Body of pancreas (tissue), 4 donors: ENCODE data around the gene M1AP. TPM values are rescaled to one million over a fixed set of nuclear protein-coding genes. Genes with fewer than 3 reads are reported as not detected.
A peak's percentile ranks its signal among the peaks of the same experiment; 100 is the strongest.

Source experiments
- ATAC-seq: fragments of 150-250 bp; one replicate; pipeline ENCODE4 v1.9.1; 2016
- DNase-seq, 4 donors: peaks; one replicate each; pipeline ENCODE4 v3.0.0-alpha.2; 2019
- H3K27ac ChIP-seq, 4 donors: fragments of 200-600 bp; sonication (generic); 1 replicate in 3 of 4; 2 replicates in 1 of 4; pipeline versions ENCODE4 v1.5.1 to v1.6.1; 2016 to 2019; ENCODE audit warnings: mild to moderate bottlenecking in 1 of 4, mixed read lengths in 1 of 4, moderate library complexity in 1 of 4
- H3K27me3 ChIP-seq, 2 donors: fragments of 200-600 bp; sonication (generic); one replicate each; pipeline ENCODE4 v1.6.0; 2016; ENCODE audit warnings: mild to moderate bottlenecking in 1 of 2
- H3K36me3 ChIP-seq, 2 donors: fragments of 200-600 bp; sonication (generic); replicated peaks in 1 of 2; 2 replicates each; pipeline ENCODE4 v1.5.1; 2016; ENCODE audit warnings: low read depth in 2 of 2; ENCODE audit not compliant: insufficient read depth in 1 of 2
- H3K4me1 ChIP-seq: fragments of 200-600 bp; sonication (generic); one replicate; pipeline ENCODE4 v1.6.0; 2016
- H3K4me3 ChIP-seq, 2 donors: fragments of 200-600 bp; sonication (generic); 1 replicate in 1 of 2; 2 replicates in 1 of 2; pipeline ENCODE4 v1.5.1; 2016 to 2019
- H3K9me3 ChIP-seq, 3 donors: fragments of 200-600 bp; sonication (generic); 1 replicate in 2 of 3; 2 replicates in 1 of 3; pipeline ENCODE4 v1.5.1; 2016
- POLR2A ChIP-seq, 3 donors: fragments of 450-650 bp; IDR thresholded peaks; one replicate each; pipeline ENCODE4 v1.6.1; 2016; ENCODE audit warnings: antibody characterized with exemption in 3 of 3, mild to moderate bottlenecking in 2 of 3
- WGBS, 2 donors: methylation state at CpG; one replicate each; pipeline ENCODE4 v1.1.5; 2017; 5-methylcytosine and 5-hydroxymethylcytosine counted together
- intact Hi-C: fragments of 100-400 bp; cut with DNase I; formaldehyde crosslinking; loops from one replicate; pipeline ENCODE4 v1.15.1; 2023
- total RNA-seq, 2 donors: library from RNA; depleted of rRNA; stranded (reverse); fragments of >200 nt; gene quantifications; one replicate each; pipeline ENCODE4 v1.1.0, GENCODE V29; 2016
- TF ChIP-seq, protein P1 (sequence below), 7 experiments: fragments of 450-650 bp in 4 of 7; fragments of 200-600 bp in 3 of 7; sonication (generic) in 3 of 7; IDR thresholded peaks; one replicate each; pipeline ENCODE4 v1.5.1; 2016 to 2019; ENCODE audit warnings: antibody characterized with exemption in 7 of 7

M1AP gene
- total RNA-seq, 2 donors from 2014 or later, result not detected

- Histone ChIP-seq H3K27ac (no peak overlapping the region), H3K27me3 (no peaks in the 10 kb centered on the region), H3K36me3 (no peaks in the 10 kb centered on the region), H3K4me3 (no peak overlapping the region), H3K4me1 (peaks cover 16% of the 10 kb centered on the region), H3K9me3 (no peaks in the 10 kb centered on the region)
- no peak for ATAC-seq
- WGBS, 2 donors, result 89 to 95% methylated on average over 10 to 14 of the region's 14 CpGs
- no peak for DNase-seq
- no peak for TF ChIP-seq POLR2A (IDR thresholded peaks at IDR 0.05)
- TF ChIP-seq, protein P1, sequence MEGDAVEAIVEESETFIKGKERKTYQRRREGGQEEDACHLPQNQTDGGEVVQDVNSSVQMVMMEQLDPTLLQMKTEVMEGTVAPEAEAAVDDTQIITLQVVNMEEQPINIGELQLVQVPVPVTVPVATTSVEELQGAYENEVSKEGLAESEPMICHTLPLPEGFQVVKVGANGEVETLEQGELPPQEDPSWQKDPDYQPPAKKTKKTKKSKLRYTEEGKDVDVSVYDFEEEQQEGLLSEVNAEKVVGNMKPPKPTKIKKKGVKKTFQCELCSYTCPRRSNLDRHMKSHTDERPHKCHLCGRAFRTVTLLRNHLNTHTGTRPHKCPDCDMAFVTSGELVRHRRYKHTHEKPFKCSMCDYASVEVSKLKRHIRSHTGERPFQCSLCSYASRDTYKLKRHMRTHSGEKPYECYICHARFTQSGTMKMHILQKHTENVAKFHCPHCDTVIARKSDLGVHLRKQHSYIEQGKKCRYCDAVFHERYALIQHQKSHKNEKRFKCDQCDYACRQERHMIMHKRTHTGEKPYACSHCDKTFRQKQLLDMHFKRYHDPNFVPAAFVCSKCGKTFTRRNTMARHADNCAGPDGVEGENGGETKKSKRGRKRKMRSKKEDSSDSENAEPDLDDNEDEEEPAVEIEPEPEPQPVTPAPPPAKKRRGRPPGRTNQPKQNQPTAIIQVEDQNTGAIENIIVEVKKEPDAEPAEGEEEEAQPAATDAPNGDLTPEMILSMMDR (IDR thresholded peaks at IDR 0.05), result no peak
- intact Hi-C loops, result no loop called here
Measured at GRCh38 chr2:74556159-74556558, 92.0 kb downstream of the M1AP start.

- H3K4me1 ChIP-seq, result peaks cover 16% of the 10 kb centered on the region
- no peaks in the 10 kb centered on the region for H3K9me3 ChIP-seq
- no peaks in the 10 kb centered on the region for H3K36me3 ChIP-seq
- ATAC-seq, result no peak
- 79 to 84% methylated on average over 15 to 17 of the region's 17 CpGs for WGBS, 2 donors
- peak overlapping the region in 2 of 4 donors; percentile 79 to 85 for H3K27ac ChIP-seq
- no peaks in the 10 kb centered on the region for H3K27me3 ChIP-seq
- H3K4me3 ChIP-seq, result peak overlapping the region in 1 of 2 donors; percentile 64
- intact Hi-C loops, result no loop called here
- peak in 1 of 4 donors; percentile 46 for DNase-seq
- TF ChIP-seq POLR2A (IDR thresholded peaks at IDR 0.05), result no peak
- TF ChIP-seq, protein P1 (IDR thresholded peaks at IDR 0.05), result no peak
Measured at GRCh38 chr2:74555610-74556103, 92.5 kb downstream of the M1AP start.

DNA sequence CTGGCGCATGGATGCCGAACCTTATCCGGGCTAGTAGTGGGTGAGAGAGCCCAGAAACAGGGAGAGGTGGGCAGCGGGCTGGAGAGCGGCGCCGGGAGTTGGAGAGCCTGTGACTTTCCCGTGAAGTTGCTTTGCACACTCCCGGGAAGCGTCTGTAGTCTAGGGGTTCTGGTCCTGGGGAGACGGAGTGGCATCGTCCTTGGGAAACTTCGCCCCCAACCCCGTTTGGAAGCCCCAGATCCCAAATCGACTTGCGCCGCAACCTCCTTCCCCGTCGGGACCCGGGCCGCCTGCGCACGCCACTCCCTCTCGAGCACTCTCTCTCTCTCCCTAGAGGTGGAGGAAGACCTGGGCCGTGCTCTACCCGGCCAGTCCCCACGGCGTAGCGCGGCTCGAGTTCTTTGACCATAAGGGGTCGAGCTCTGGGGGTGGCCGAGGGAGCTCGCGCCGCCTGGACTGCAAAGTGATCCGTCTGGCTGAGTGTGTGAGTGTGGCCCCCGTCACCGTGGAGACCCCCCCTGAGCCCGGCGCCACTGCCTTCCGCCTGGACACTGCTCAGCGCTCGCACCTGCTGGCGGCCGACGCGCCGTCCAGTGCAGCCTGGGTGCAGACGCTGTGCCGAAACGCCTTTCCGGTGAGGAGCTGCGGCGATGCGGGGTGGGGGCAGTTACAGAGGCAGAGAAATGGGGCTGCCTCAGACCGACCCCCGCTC is 93.2 kb downstream of the M1AP start:
- WGBS, 2 donors, result 0 to 2% methylated on average over 21 to 57 of the region's 58 CpGs
- no peaks in the 10 kb centered on the region for H3K27me3 ChIP-seq
- peaks cover 16% of the 10 kb centered on the region for H3K4me1 ChIP-seq
- peak overlapping the region; percentile 43 to 85 (median 74) for H3K27ac ChIP-seq
- intact Hi-C loops, result no loop called here
- DNase-seq (peak; percentile 46 to 55 (median 51)), ATAC-seq (peak; percentile 65)
- H3K36me3 ChIP-seq, result no peaks in the 10 kb centered on the region
- peak in 2 of 3 donors; percentile 32 to 44 for TF ChIP-seq POLR2A (IDR thresholded peaks at IDR 0.05)
- TF ChIP-seq, protein P1 (IDR thresholded peaks at IDR 0.05), result peak in 2 of 7 experiments; percentile 20 to 24
- no peaks in the 10 kb centered on the region for H3K9me3 ChIP-seq
- H3K4me3 ChIP-seq, result peak overlapping the region; percentile 43 to 64

GRCh38 chr2:74553892-74554819 is 94.0 kb downstream of the M1AP start, which contains the start of the genes DOK1 and LOXL3:
DOK1 (plus strand) TSS chr2:74554720; CDS start chr2:74554755, 35 bp downstream.
LOXL3 (minus strand) TSS chr2:74553942; CDS start chr2:74552634, 1,308 bp downstream.
- intact Hi-C loops, result no loop called here
- TF ChIP-seq, protein P1 (IDR thresholded peaks at IDR 0.05), result peak in 2 of 7 experiments; percentile 13 to 27
- peak in 2 of 3 donors; percentile 4 to 22 for TF ChIP-seq POLR2A (IDR thresholded peaks at IDR 0.05)
- DNase-seq, result peak; percentile 84 to 88 (median 86)
- peak; percentile 87 for ATAC-seq
- peak within 1 kb of the TSS; percentile 43 to 64 for H3K4me3 ChIP-seq
- H3K27me3 ChIP-seq, result no peaks in the 10 kb centered on the region
- peak within 1 kb of the TSS; percentile 43 to 85 (median 74) for H3K27ac ChIP-seq
- 1 to 3% methylated on average over 24 to 68 of the region's 73 CpGs for WGBS, 2 donors
- H3K36me3 ChIP-seq, result no peaks in the 10 kb centered on the region
- H3K9me3 ChIP-seq, result no peaks in the 10 kb centered on the region
- H3K4me1 ChIP-seq, result peaks cover 23% of the 10 kb centered on the region
